HL-60/S4 treated with retinoic acid at 250 ng/mL for 4 days and 3 days (cell line): ENCODE data around the gene FOXA3.
"Not testable (repeated sequence)": the region's sequence is repeated elsewhere in the genome, so short reads cannot be mapped to it uniquely, and the experiment has no call there.

Source experiments
- in situ Hi-C: fragments of 300-500 bp; cut with MboI; formaldehyde crosslinking; loops from 2 replicates; pipeline ENCODE4 v1.7.0; 2022; ENCODE audit warnings: low sequenced_read_pairs

The FOXA3 gene

GRCh38 chr19:45827459-45828093 is 36.5 kb upstream of the FOXA3 start:
- in situ Hi-C loops: no loop called here

GRCh38 chr19:45828523-45828922 is 35.6 kb upstream of the FOXA3 start:
- in situ Hi-C loops: no loop called here

- in situ Hi-C loops: no loop called here
These were observed 35.2 kb upstream of the FOXA3 start for GRCh38 chr19:45828945-45829344.

GRCh38 chr19:45834970-45835369 is 29.2 kb upstream of the FOXA3 start:
- in situ Hi-C loops: no loop called here

GRCh38 chr19:45842198-45842597 is 21.9 kb upstream of the FOXA3 start:
- in situ Hi-C loops: no loop called here

- in situ Hi-C loops: no loop called here
These were observed 16.5 kb upstream of the FOXA3 start for GRCh38 chr19:45847663-45848062.

- in situ Hi-C loops: no loop called here
These were observed 15.2 kb upstream of the FOXA3 start for GRCh38 chr19:45848922-45849321.

GRCh38 chr19:45852145-45852750 is 11.9 kb upstream of the FOXA3 start:
- in situ Hi-C loops: no loop called here

- in situ Hi-C loops: no loop called here
These were observed 11.1 kb upstream of the FOXA3 start for GRCh38 chr19:45852983-45853382.

- in situ Hi-C loops: no loop called here
These were observed 9.9 kb upstream of the FOXA3 start for GRCh38 chr19:45854167-45854778.

- in situ Hi-C loops: no loop called here
These were observed 3.5 kb upstream of the FOXA3 start for GRCh38 chr19:45860359-45861259.

GRCh38 chr19:45862271-45862563 is 1.9 kb upstream of the FOXA3 start:
- in situ Hi-C loops: no loop called here

GRCh38 chr19:45862564-45863334 is 1.4 kb upstream of the FOXA3 start, which contains the start of gene SYMPK:
TSS of gene SYMPK (minus strand) at chr19:45863147. CDS start at chr19:45854495, 8,652 bp downstream.
- in situ Hi-C loops: no loop called here

GRCh38 chr19:45863335-45863839 is 739 bp upstream of the FOXA3 start:
- in situ Hi-C loops: no loop called here

GRCh38 chr19:45864629-45865082 is 530 bp downstream of the FOXA3 start:
- in situ Hi-C loops: no loop called here

- in situ Hi-C loops: no loop called here
These were observed 1.3 kb downstream of the FOXA3 start for GRCh38 chr19:45865269-45865948.

- in situ Hi-C loops: no loop called here
These were observed 2.5 kb downstream of the FOXA3 start for GRCh38 chr19:45866400-45867176.

- in situ Hi-C loops: not testable (repeated sequence)
These were observed 3.1 kb downstream of the FOXA3 start for GRCh38 chr19:45867241-45867640.

- in situ Hi-C loops: no loop called here
These were observed 6.7 kb downstream of the FOXA3 start for GRCh38 chr19:45870798-45871197.
